Fibroblast of lung (primary cell): ENCODE results near the gene CLN3.

Experiments
- EZH2 ChIP-seq: IDR thresholded peaks from 2 replicates; pipeline ENCODE4 v1.5.1; 2012; ENCODE audit warnings: low read length, control low read depth, mild to moderate bottlenecking; ENCODE audit errors: missing control alignments
- TF ChIP-seq, protein P1 (sequence below), 2 donors: IDR thresholded peaks in 1 of 2; conservative IDR thresholded peaks in 1 of 2; 1 replicate in 1 of 2; 2 replicates in 1 of 2; pipeline ENCODE4 v1.5.1; 2011 to 2012; ENCODE audit warnings: low read length in 2 of 2, control low read depth in 1 of 2, inconsistent platforms in 1 of 2, low read depth in 1 of 2, mild to moderate bottlenecking in 1 of 2

DNA sequence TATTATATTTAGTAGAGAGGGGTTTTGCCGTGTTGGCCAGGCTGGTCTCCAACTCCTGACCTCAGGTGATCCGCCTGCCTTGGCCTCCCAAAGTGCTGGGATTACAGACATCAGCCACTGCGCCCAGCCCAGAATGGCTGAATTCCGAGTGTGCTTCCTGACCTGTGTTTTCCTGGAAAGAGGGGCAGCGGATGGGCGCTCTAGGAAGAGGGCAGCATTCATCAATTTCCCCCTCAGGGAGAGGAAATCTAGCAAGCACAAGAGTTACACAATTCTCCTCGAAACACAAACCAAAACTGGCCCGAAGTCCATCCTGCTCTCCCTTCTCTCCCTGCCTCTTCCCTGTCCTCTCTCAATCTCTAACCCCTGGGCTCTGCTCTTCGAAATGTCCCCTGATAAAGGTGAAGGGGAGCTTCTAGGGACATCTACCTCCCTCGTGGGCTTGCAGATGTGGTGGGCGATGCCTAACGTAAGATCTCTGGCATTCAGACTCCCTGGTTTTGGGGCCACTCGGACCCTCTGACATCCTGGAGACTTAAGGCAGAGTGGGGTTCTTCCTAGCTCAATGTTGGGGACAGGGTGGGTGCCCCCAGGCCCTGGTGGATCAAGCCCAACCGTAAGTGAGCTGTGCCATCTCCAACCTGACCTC lies 13.7 kb upstream of the CLN3 start:
- TF ChIP-seq, protein P1, sequence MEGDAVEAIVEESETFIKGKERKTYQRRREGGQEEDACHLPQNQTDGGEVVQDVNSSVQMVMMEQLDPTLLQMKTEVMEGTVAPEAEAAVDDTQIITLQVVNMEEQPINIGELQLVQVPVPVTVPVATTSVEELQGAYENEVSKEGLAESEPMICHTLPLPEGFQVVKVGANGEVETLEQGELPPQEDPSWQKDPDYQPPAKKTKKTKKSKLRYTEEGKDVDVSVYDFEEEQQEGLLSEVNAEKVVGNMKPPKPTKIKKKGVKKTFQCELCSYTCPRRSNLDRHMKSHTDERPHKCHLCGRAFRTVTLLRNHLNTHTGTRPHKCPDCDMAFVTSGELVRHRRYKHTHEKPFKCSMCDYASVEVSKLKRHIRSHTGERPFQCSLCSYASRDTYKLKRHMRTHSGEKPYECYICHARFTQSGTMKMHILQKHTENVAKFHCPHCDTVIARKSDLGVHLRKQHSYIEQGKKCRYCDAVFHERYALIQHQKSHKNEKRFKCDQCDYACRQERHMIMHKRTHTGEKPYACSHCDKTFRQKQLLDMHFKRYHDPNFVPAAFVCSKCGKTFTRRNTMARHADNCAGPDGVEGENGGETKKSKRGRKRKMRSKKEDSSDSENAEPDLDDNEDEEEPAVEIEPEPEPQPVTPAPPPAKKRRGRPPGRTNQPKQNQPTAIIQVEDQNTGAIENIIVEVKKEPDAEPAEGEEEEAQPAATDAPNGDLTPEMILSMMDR (conservative IDR thresholded peaks at IDR 0.05 in 1 of 2, IDR thresholded peaks at IDR 0.05 in 1 of 2; ENCODE audit: low read depth in 1 of 2, low read length in 2 of 2): no peak
- TF ChIP-seq EZH2: no peak
